Upper lobe of left lung (tissue), 6 donors: ENCODE measurements around the gene PXN. TPM values are rescaled to one million over a fixed set of nuclear protein-coding genes. Genes with fewer than 3 reads are reported as not detected.

ENCODE experiments used
- ATAC-seq, 2 donors: fragments of 200-7000 bp; cut with Tn5 transposase; one replicate each; pipeline ENCODE4 v1.9.1; 2022; ENCODE audit warnings: mild to moderate bottlenecking in 2 of 2, moderate library complexity in 2 of 2; ENCODE audit not compliant: low FRiP score in 2 of 2
- DNase-seq, 2 donors: peaks; one replicate each; pipeline ENCODE4 v3.0.0-alpha.2; 2019 to 2020
- H3K27ac ChIP-seq, 4 donors: fragments of 200-600 bp; sonication (generic); one replicate each; pipeline ENCODE4 v1.5.1; 2016 to 2019
- H3K27me3 ChIP-seq, 4 donors: fragments of 200-600 bp; sonication (generic); one replicate each; pipeline ENCODE4 v1.5.1; 2017 to 2019
- H3K36me3 ChIP-seq, 4 donors: fragments of 200-600 bp; sonication (generic); one replicate each; pipeline ENCODE4 v1.5.1; 2016 to 2019
- H3K4me1 ChIP-seq, 4 donors: fragments of 200-600 bp; sonication (generic); one replicate each; pipeline ENCODE4 v1.5.1; 2018 to 2019
- H3K4me3 ChIP-seq, 4 donors: fragments of 200-600 bp; sonication (generic); one replicate each; pipeline ENCODE4 v1.5.1; 2017 to 2019; ENCODE audit warnings: mild to moderate bottlenecking in 2 of 4, moderate library complexity in 1 of 4
- H3K9me3 ChIP-seq, 4 donors: fragments of 200-600 bp; sonication (generic); one replicate each; pipeline ENCODE4 v1.5.1; 2018 to 2019
- CTCF ChIP-seq, 6 experiments: fragments of 450-650 bp in 4 of 6; fragments of 200-600 bp in 2 of 6; sonication (generic) in 2 of 6; IDR thresholded peaks; one replicate each; pipeline ENCODE4 v1.5.1; 2016 to 2019; ENCODE audit warnings: antibody characterized with exemption in 6 of 6
- EP300 ChIP-seq, 4 donors: sonication (generic); formaldehyde crosslinking; IDR thresholded peaks; one replicate each; pipeline ENCODE4 v1.5.1; 2017; ENCODE audit warnings: antibody characterized with exemption in 4 of 4, control low read depth in 2 of 4
- POLR2A ChIP-seq, 4 donors: fragments of 450-650 bp; IDR thresholded peaks; one replicate each; pipeline ENCODE4 v1.5.1; 2016 to 2017; ENCODE audit warnings: antibody characterized with exemption in 4 of 4, mild to moderate bottlenecking in 2 of 4
- POLR2AphosphoS5 ChIP-seq, 2 donors: sonication (generic); formaldehyde crosslinking; IDR thresholded peaks; one replicate each; pipeline ENCODE4 v1.5.1; 2017; ENCODE audit warnings: antibody characterized with exemption in 2 of 2
- WGBS, 2 donors: methylation state at CpG; one replicate each; pipeline ENCODE4 v1.1.5; 2017 to 2018; 5-methylcytosine and 5-hydroxymethylcytosine counted together
- total RNA-seq, 6 donors: library from RNA; depleted of rRNA in 4 of 6; stranded (reverse); fragments of >200 nt in 4 of 6; gene quantifications; one replicate each; pipeline versions ENCODE4 v1.1.0 to v1.2.1, GENCODE V29; 2016 to 2021
- donor health status: DM: no; HTN: no; CAD: no; lungs with moderate emphysema.
- donor health status: DM: no; HTN: yes; CAD: no; lungs with severe emphysema.

The PXN gene
- total RNA-seq, 6 donors from 2014 or later = 67.8 to 210 (median 116) TPM

DNA sequence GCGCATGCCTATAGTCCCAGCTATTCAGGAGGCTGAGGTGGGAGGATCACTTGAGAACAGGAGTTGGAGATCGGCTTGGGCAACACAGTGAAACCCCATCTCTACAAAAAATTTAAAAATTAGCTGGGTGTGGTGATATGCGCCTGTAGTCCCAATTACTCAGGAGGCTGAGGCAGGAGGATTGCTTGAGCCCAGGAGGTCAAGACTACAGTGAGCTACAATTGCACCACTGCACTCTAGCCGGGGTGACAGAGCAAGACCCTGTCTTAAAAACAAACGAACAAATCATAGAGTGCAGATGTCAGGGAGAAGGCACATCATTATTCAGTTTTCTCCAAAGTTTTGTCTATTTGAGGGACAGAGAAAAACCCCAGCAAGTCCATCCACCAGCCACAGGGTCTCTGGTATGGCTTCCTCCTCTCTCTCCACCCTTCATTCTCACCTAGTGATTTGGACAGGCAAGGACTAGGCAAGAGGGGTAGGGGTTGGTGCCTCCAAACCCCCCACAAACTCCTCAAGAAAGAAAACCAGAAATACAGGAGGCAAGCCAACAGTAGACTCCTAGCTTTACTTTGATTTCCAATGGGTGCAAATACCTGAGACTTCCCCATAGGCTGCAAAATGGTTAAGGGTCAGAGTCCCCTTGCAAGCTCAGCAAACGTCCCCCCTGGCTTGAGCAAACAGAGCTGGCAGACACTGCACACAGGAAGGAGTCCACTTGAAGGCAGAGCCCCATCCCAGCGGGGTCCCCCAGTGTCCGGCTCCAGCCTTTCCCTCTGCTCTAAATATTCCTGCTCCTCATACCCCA, 38.1 kb downstream of the PXN start:
- H3K27ac ChIP-seq = peak overlapping the region; percentile 91 to 93 (median 92)
- TF ChIP-seq POLR2AphosphoS5 (IDR thresholded peaks at IDR 0.05) = no peak
- TF ChIP-seq EP300 (IDR thresholded peaks at IDR 0.05) = no peak
- TF ChIP-seq CTCF (IDR thresholded peaks at IDR 0.05) = no peak
- no peak for TF ChIP-seq POLR2A (IDR thresholded peaks at IDR 0.05)
- ATAC-seq = no peak
- H3K4me3 ChIP-seq = no peak overlapping the region
- no peaks in the 10 kb centered on the region for H3K27me3 ChIP-seq
- H3K9me3 ChIP-seq = no peaks in the 10 kb centered on the region
- 67 to 78% methylated on average over 6 to 8 of the region's 8 CpGs for WGBS, 2 donors
- no peak for DNase-seq
- peaks cover 83 to 91% (median 85%) of the 10 kb centered on the region in 4 donors for H3K4me1 ChIP-seq
- peaks cover 5 to 31% (median 17%) of the 10 kb centered on the region in 4 donors for H3K36me3 ChIP-seq

GRCh38 chr12:120225852-120226640, 39.5 kb downstream of the PXN start:
- Histone ChIP-seq H3K27me3 (no peaks in the 10 kb centered on the region), H3K27ac (peak overlapping the region; percentile 84 to 93 (median 86)), H3K36me3 (peaks cover 18 to 45% (median 31%) of the 10 kb centered on the region in 4 donors), H3K4me1 (peaks cover 69 to 78% (median 71%) of the 10 kb centered on the region in 4 donors), H3K4me3 (peak overlapping the region in 3 of 4 donors; percentile 35 to 49 (median 43)), H3K9me3 (no peaks in the 10 kb centered on the region)
- WGBS, 2 donors = 47 to 49% methylated on average over 3 to 13 of the region's 13 CpGs
- peak; percentile 84 to 93 for DNase-seq
- peak; percentile 22 to 81 for ATAC-seq
- TF ChIP-seq CTCF (IDR thresholded peaks at IDR 0.05) (peak in 2 of 6 experiments; percentile 18 to 34), POLR2AphosphoS5 (IDR thresholded peaks at IDR 0.05) (peak in 1 of 2 donors; percentile 38), EP300 (IDR thresholded peaks at IDR 0.05) (no peak), POLR2A (IDR thresholded peaks at IDR 0.05) (peak in 2 of 4 donors; percentile 24 to 47)

DNA sequence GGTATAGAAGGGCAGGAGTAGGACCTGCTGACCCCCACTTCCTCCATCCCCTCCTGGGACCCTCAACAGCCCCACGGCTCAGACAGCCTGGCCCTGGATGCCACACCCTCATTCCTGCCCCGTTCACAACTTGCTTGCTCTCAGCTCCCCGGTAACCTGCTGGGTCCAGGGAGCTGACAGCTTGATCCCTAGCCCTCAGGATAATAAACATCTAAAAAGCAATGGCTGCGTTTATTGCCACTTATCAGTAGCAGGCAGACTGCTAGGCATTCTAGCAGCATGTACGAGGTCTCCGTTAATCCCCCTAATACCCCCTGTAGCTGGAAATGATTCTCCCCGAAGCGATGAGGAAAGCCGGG, 40.4 kb downstream of the PXN start:
- Histone ChIP-seq H3K27ac (peak overlapping the region; percentile 84 to 93 (median 86)), H3K36me3 (peaks cover 26 to 53% (median 40%) of the 10 kb centered on the region in 4 donors), H3K9me3 (no peaks in the 10 kb centered on the region), H3K4me1 (peaks cover 60 to 72% (median 63%) of the 10 kb centered on the region in 4 donors), H3K27me3 (no peaks in the 10 kb centered on the region), H3K4me3 (peak overlapping the region in 3 of 4 donors; percentile 35 to 49 (median 43))
- TF ChIP-seq POLR2A (IDR thresholded peaks at IDR 0.05) (no peak), POLR2AphosphoS5 (IDR thresholded peaks at IDR 0.05) (no peak)
- 19 to 33% methylated on average over 9 of the region's 9 CpGs for WGBS, 2 donors
- no peak for ATAC-seq
- no peak for DNase-seq

- peaks cover 32 to 59% (median 46%) of the 10 kb centered on the region in 4 donors for H3K36me3 ChIP-seq
- peak overlapping the region; percentile 84 to 93 (median 86) for H3K27ac ChIP-seq
- TF ChIP-seq CTCF (IDR thresholded peaks at IDR 0.05) = no peak
- no peak for TF ChIP-seq EP300 (IDR thresholded peaks at IDR 0.05)
- TF ChIP-seq POLR2A (IDR thresholded peaks at IDR 0.05) = peak in 3 of 4 donors; percentile 20 to 72 (median 60)
- TF ChIP-seq POLR2AphosphoS5 (IDR thresholded peaks at IDR 0.05) = peak; percentile 47 to 65
- H3K27me3 ChIP-seq = no peaks in the 10 kb centered on the region
- ATAC-seq (peak; percentile 32 to 67), DNase-seq (peak; percentile 89 to 91)
- peak overlapping the region in 3 of 4 donors; percentile 35 to 49 (median 43) for H3K4me3 ChIP-seq
- peaks cover 54 to 66% (median 56%) of the 10 kb centered on the region in 4 donors for H3K4me1 ChIP-seq
- H3K9me3 ChIP-seq = no peaks in the 10 kb centered on the region
- 44 to 66% methylated on average over 9 to 22 of the region's 25 CpGs for WGBS, 2 donors
Observed at GRCh38 chr12:120224304-120225199, 41.0 kb downstream of the PXN start.
